Lower leg skin (tissue), 3 donors: ENCODE data around the gene DHDDS.

Experiments used
- POLR2A ChIP-seq, 2 donors: fragments of 450-650 bp; IDR thresholded peaks; one replicate each; pipeline ENCODE4 v1.6.1; 2016 to 2017; ENCODE audit warnings: antibody characterized with exemption in 2 of 2, mild to moderate bottlenecking in 1 of 2, moderate library complexity in 1 of 2
- TF ChIP-seq, protein P1 (sequence below), 3 donors: fragments of 450-650 bp; IDR thresholded peaks; one replicate each; pipeline ENCODE4 v1.5.1; 2016; ENCODE audit warnings: antibody characterized with exemption in 3 of 3, mild to moderate bottlenecking in 3 of 3, moderate library complexity in 2 of 3

GRCh38 chr1:26469558-26469957 lies 37.4 kb downstream of the DHDDS start:
- TF ChIP-seq, protein P1, sequence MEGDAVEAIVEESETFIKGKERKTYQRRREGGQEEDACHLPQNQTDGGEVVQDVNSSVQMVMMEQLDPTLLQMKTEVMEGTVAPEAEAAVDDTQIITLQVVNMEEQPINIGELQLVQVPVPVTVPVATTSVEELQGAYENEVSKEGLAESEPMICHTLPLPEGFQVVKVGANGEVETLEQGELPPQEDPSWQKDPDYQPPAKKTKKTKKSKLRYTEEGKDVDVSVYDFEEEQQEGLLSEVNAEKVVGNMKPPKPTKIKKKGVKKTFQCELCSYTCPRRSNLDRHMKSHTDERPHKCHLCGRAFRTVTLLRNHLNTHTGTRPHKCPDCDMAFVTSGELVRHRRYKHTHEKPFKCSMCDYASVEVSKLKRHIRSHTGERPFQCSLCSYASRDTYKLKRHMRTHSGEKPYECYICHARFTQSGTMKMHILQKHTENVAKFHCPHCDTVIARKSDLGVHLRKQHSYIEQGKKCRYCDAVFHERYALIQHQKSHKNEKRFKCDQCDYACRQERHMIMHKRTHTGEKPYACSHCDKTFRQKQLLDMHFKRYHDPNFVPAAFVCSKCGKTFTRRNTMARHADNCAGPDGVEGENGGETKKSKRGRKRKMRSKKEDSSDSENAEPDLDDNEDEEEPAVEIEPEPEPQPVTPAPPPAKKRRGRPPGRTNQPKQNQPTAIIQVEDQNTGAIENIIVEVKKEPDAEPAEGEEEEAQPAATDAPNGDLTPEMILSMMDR (IDR thresholded peaks at IDR 0.05): no peak
- TF ChIP-seq POLR2A (IDR thresholded peaks at IDR 0.05): no peak
